Heart left ventricle (tissue), 16 donors: ENCODE measurements around the gene THSD7B. TPM values are rescaled to one million over a fixed set of nuclear protein-coding genes. Genes with fewer than 3 reads are reported as not detected.
"Not testable (repeated sequence)": the region's sequence is repeated elsewhere in the genome, so short reads cannot be mapped to it uniquely, and the experiment has no call there.

ENCODE experiments used
- ATAC-seq, 4 donors: fragments of 200-7000 bp; cut with Tn5 transposase; one replicate each; pipeline ENCODE4 v1.9.1; 2020 to 2022; ENCODE audit warnings: moderate library complexity in 4 of 4, mild to moderate bottlenecking in 3 of 4, moderate number of reproducible peaks in 1 of 4
- DNase-seq, 5 donors: peaks; one replicate each; pipeline ENCODE4 v3.0.0-alpha.2; 2020
- H3K27ac ChIP-seq, 12 donors: fragments of 200-600 bp; sonication (generic) in 4 of 12; one replicate each; pipeline versions ENCODE4 v1.5.0 to v1.8.0; 2016 to 2022; ENCODE audit warnings: mild to moderate bottlenecking in 2 of 12
- H3K27me3 ChIP-seq, 9 donors: fragments of 200-600 bp; sonication (generic) in 2 of 9; one replicate each; pipeline versions ENCODE4 v1.5.1 to v1.8.0; 2016 to 2022; ENCODE audit warnings: mild to moderate bottlenecking in 3 of 9
- H3K36me3 ChIP-seq, 9 donors: fragments of 200-600 bp; sonication (generic) in 2 of 9; one replicate each; pipeline versions ENCODE4 v1.5.0 to v1.8.0; 2018 to 2022; ENCODE audit warnings: mild to moderate bottlenecking in 2 of 9
- H3K4me1 ChIP-seq, 12 donors: fragments of 200-600 bp; sonication (generic) in 4 of 12; one replicate each; pipeline versions ENCODE4 v1.5.0 to v1.8.0; 2016 to 2022; ENCODE audit warnings: mild to moderate bottlenecking in 3 of 12
- H3K4me3 ChIP-seq, 12 donors: fragments of 200-600 bp; sonication (generic) in 4 of 12; one replicate each; pipeline versions ENCODE4 v1.5.0 to v1.8.0; 2017 to 2022; ENCODE audit warnings: mild to moderate bottlenecking in 9 of 12, moderate library complexity in 4 of 12
- H3K9me3 ChIP-seq, 12 donors: fragments of 200-600 bp; sonication (generic) in 4 of 12; one replicate each; pipeline versions ENCODE4 v1.5.0 to v1.8.0; 2016 to 2022; ENCODE audit warnings: mild to moderate bottlenecking in 1 of 12
- CTCF ChIP-seq, 12 donors: fragments of 200-600 bp; sonication (generic) in 4 of 12; IDR thresholded peaks; one replicate each; pipeline versions ENCODE4 v1.5.0 to v1.8.0; 2018 to 2022; ENCODE audit warnings: antibody characterized with exemption in 12 of 12, mild to moderate bottlenecking in 5 of 12
- POLR2A ChIP-seq, 2 donors: fragments of 450-650 bp; IDR thresholded peaks; one replicate each; pipeline ENCODE4 v1.6.1; 2017; ENCODE audit warnings: antibody characterized with exemption in 2 of 2, mild to moderate bottlenecking in 2 of 2, moderate library complexity in 2 of 2
- WGBS, 4 donors: extraction: QIAGEN DNeasy Blood & Tissue Kit in 2 of 4; methylation state at CpG; one replicate each; pipeline versions ENCODE4 v1.1.5 to v1.1.7; 2013 to 2018; 5-methylcytosine and 5-hydroxymethylcytosine counted together
- intact Hi-C, 10 donors: fragments of 100-400 bp; cut with DNase I; formaldehyde crosslinking; loops; one replicate each; pipeline versions ENCODE4 v1.11.1 to v1.14.2; 2022
- polyA plus RNA-seq, 2 donors: library from polyadenylated mRNA; stranded (reverse); fragments of 200-250 nt; gene quantifications; one replicate each; pipeline ENCODE4 v1.2.3, GENCODE V29; 2013
- total RNA-seq, 9 donors: library from RNA; depleted of rRNA in 2 of 9; stranded (reverse); fragments of >200 nt in 2 of 9; fragmentation: NEBNext Ultra II Directional in 3 of 9; extraction: Animal tissue kit (Norgen Biotek cat#: 25700) in 3 of 9; gene quantifications; one replicate each; pipeline versions ENCODE4 v1.1.0 to v1.2.4, GENCODE V29; 2016 to 2023
- donor health status: ischemic (EF 13 %, LVEDD 7.1; RV severe dilation, severe dysfunction).
- donor health status: healthy with polysubstance abuse.
- donor health status: DM: no; HTN: yes; CAD: no.
- donor health status: DM: no; HTN: no; CAD: no.
- donor health status: ischemic (EF 25% LVEDD 6.9; RV normal size, moderate dysfunction).
- donor health status: ischemic (EF 25% LVEDD 5.7; RV mildly dilated, moderate dysfunction).
- donor health status: healthy.
- donor health status: DM: yes; HTN: yes; CAD: no.
- donor health status: ischemic (EF 35%, LVEDD 5.7; RV mildly dilated, moderate dysfunction).
- donor health status: nonischemic (EF 11% LVEDD 7.7; RV severe dilation, severe dysfunction).
- donor health status: DM: yes; HTN: yes; CAD: no.
- donor health status: PGD.
- donor health status: ischemic (EF 29% LVEDD 5.4; RV normal size, mild dysfunction).
- donor health status: nonischemic (EF 23%, LVEDD 6.1; RV moderate dilation, normal function).

The THSD7B gene
- total and polyA plus RNA-seq, 11 donors, result 0.04 to 0.43 (median 0.17) TPM

- Histone ChIP-seq H3K27ac (no peak overlapping the region), H3K4me1 (no peaks in the 10 kb centered on the region), H3K36me3 (no peaks in the 10 kb centered on the region), H3K4me3 (no peak overlapping the region), H3K27me3 (no peaks in the 10 kb centered on the region), H3K9me3 (peaks cover 0 to 5% (median 0%) of the 10 kb centered on the region in 12 donors)
- DNase-seq (no peak), ATAC-seq (no peak)
- 11 to 47% (median 22%) methylated on average over 1 of the region's 1 CpG for WGBS, 4 donors
- intact Hi-C loops, result no loop called here
- no peak for TF ChIP-seq POLR2A (IDR thresholded peaks at IDR 0.05)
- TF ChIP-seq CTCF (IDR thresholded peaks at IDR 0.05), result no peak
Observed at GRCh38 chr2:137321566-137321965, 556.2 kb downstream of the THSD7B start.

- intact Hi-C loops, ATAC-seq: not testable (repeated sequence)
- whole genome bisulfite sequencing, 4 donors, result 96 to 99% (median 96%) methylated on average over 11 to 25 of the region's 25 CpGs; no CpG with 5 or more reads in 1 of the 4 donors
Observed at GRCh38 chr2:137331562-137331961, 566.2 kb downstream of the THSD7B start.

GRCh38 chr2:137333386-137334165 lies 568.2 kb downstream of the THSD7B start:
- H3K27ac ChIP-seq, result peak overlapping the region in 3 of 12 donors; percentile 6 to 17 (median 8)
- no peaks in the 10 kb centered on the region for H3K36me3 ChIP-seq
- no peaks in the 10 kb centered on the region for H3K9me3 ChIP-seq
- no peaks in the 10 kb centered on the region for H3K27me3 ChIP-seq
- peaks cover 0 to 13% (median 0%) of the 10 kb centered on the region in 12 donors for H3K4me1 ChIP-seq
- DNase-seq (no peak), ATAC-seq (peak; percentile 32 to 69 (median 46))
- WGBS, 4 donors, result 40 to 52% (median 49%) methylated on average over 3 to 4 of the region's 4 CpGs
- TF ChIP-seq POLR2A (IDR thresholded peaks at IDR 0.05) (no peak), CTCF (IDR thresholded peaks at IDR 0.05) (no peak)
- intact Hi-C loops, result no loop called here
- no peak overlapping the region for H3K4me3 ChIP-seq

More at GRCh38 chr2:137331562-137331961, 566.2 kb downstream of the THSD7B start:
- not testable (repeated sequence) for H3K9me3 ChIP-seq, H3K36me3 ChIP-seq, H3K4me3 ChIP-seq, H3K27ac ChIP-seq, DNase-seq, H3K27me3 ChIP-seq
- peaks cover 0 to 13% (median 0%) of the 10 kb centered on the region in 12 donors for H3K4me1 ChIP-seq

GRCh38 chr2:137336067-137336466 lies 570.7 kb downstream of the THSD7B start:
- intact Hi-C loops, result no loop called here
- no peak for DNase-seq
- no peak for ATAC-seq
- Histone ChIP-seq H3K9me3 (no peaks in the 10 kb centered on the region), H3K4me1 (peaks cover 0 to 13% (median 0%) of the 10 kb centered on the region in 12 donors), H3K27me3 (no peaks in the 10 kb centered on the region), H3K4me3 (no peak overlapping the region), H3K27ac (no peak overlapping the region), H3K36me3 (no peaks in the 10 kb centered on the region)
- 70 to 83% (median 75%) methylated on average over 2 of the region's 2 CpGs for WGBS, 4 donors
- TF ChIP-seq POLR2A (IDR thresholded peaks at IDR 0.05) (no peak), CTCF (IDR thresholded peaks at IDR 0.05) (no peak)
